Activated T-cell treated with anti-CD3 and anti-CD28 coated beads, Interleukin-2, amount 50 U/mL, for 24 hours (primary cell): ENCODE data around the gene NTRK2.

Experiments used
- DNase-seq: peaks from one replicate; pipeline ENCODE4 v3.0.0-alpha.2; 2020
- H3K27ac Mint-ChIP-seq: 2 replicates; pipeline ENCODE4 v1.8.0; 2020; ENCODE audit warnings: mild to moderate bottlenecking, mixed read lengths
- H3K27me3 Mint-ChIP-seq: 2 replicates; pipeline ENCODE4 v1.8.0; 2020; ENCODE audit warnings: mixed read lengths
- H3K36me3 Mint-ChIP-seq: 2 replicates; pipeline ENCODE4 v1.8.0; 2020; ENCODE audit warnings: low read depth, mixed read lengths
- H3K4me1 Mint-ChIP-seq: 2 replicates; pipeline ENCODE4 v1.8.0; 2020; ENCODE audit warnings: low read depth, mixed read lengths
- H3K4me3 Mint-ChIP-seq: 2 replicates; pipeline ENCODE4 v1.8.0; 2020; ENCODE audit warnings: mild to moderate bottlenecking, moderate library complexity, mixed read lengths
- H3K9me3 Mint-ChIP-seq: 2 replicates; pipeline ENCODE4 v1.8.0; 2020; ENCODE audit warnings: mixed read lengths

The NTRK2 gene

GRCh38 chr9:84738353-84738752, 68.8 kb downstream of the NTRK2 start:
- H3K27ac Mint-ChIP-seq = no peak overlapping the region
- H3K36me3 Mint-ChIP-seq = no peaks in the 10 kb centered on the region
- peaks cover 2% of the 10 kb centered on the region for H3K9me3 Mint-ChIP-seq
- H3K27me3 Mint-ChIP-seq = no peaks in the 10 kb centered on the region
- DNase-seq = no peak
- H3K4me1 Mint-ChIP-seq = no peaks in the 10 kb centered on the region
- H3K4me3 Mint-ChIP-seq = no peak overlapping the region

DNA sequence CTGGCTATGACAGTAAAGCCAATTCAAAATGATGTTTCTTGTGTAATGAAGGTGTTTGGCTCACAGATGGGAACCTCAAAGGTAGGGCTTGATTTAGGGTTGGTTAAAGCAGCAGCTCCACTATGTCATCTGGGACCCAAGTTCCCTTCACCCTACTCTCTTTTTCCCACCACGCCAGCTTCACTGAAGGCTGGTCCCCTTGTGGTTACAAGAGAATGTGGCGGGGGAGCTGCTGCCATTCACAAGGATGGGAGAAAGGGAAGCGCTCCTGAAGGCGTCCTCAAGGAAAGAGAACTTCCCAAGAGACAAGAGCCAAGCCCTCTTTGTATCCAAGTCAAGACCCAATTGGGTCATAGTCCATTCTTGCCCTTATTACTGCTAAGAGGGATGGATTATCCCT, 72.7 kb downstream of the NTRK2 start:
- H3K27ac Mint-ChIP-seq = no peak overlapping the region
- H3K4me3 Mint-ChIP-seq = no peak overlapping the region
- H3K27me3 Mint-ChIP-seq = no peaks in the 10 kb centered on the region
- no peaks in the 10 kb centered on the region for H3K36me3 Mint-ChIP-seq
- DNase-seq = no peak
- no peaks in the 10 kb centered on the region for H3K4me1 Mint-ChIP-seq
- H3K9me3 Mint-ChIP-seq = no peaks in the 10 kb centered on the region

- Mint-ChIP-seq H3K9me3 (no peaks in the 10 kb centered on the region), H3K4me1 (no peaks in the 10 kb centered on the region)
- DNase-seq = no peak
Measured at GRCh38 chr9:84744195-84744594, 74.7 kb downstream of the NTRK2 start.

GRCh38 chr9:84744726-84745125, 75.2 kb downstream of the NTRK2 start:
- no peak for DNase-seq
- no peaks in the 10 kb centered on the region for H3K27me3 Mint-ChIP-seq
- no peaks in the 10 kb centered on the region for H3K4me1 Mint-ChIP-seq
- H3K27ac Mint-ChIP-seq = no peak overlapping the region
- H3K4me3 Mint-ChIP-seq = no peak overlapping the region
- H3K9me3 Mint-ChIP-seq = no peaks in the 10 kb centered on the region
- no peaks in the 10 kb centered on the region for H3K36me3 Mint-ChIP-seq

More at GRCh38 chr9:84744195-84744594, 74.7 kb downstream of the NTRK2 start:
- Mint-ChIP-seq H3K27ac (no peak overlapping the region), H3K27me3 (no peaks in the 10 kb centered on the region), H3K36me3 (no peaks in the 10 kb centered on the region), H3K4me3 (no peak overlapping the region)

DNA sequence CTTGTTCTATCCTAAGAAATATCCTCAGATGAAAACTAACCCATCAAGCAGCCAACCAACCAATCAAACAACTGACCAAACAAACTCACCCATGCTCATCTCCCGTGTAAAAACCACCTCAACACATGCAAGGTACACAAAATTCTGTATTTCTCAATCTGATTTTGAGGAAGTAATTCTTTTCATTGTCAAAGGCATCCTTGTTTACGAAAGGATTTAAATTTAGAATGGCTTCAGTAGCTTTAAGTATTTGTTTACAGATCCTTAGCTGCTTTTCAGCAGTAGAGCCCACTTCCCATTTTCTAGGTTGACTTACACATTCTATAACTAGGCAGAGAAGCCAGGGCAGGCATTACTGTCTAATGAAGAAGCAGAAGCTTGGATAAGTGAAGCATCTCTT, 78.6 kb downstream of the NTRK2 start:
- H3K9me3 Mint-ChIP-seq = no peaks in the 10 kb centered on the region
- H3K27me3 Mint-ChIP-seq = no peaks in the 10 kb centered on the region
- no peak for DNase-seq
- no peaks in the 10 kb centered on the region for H3K36me3 Mint-ChIP-seq
- H3K4me1 Mint-ChIP-seq = peaks cover 4% of the 10 kb centered on the region
- no peak overlapping the region for H3K4me3 Mint-ChIP-seq
- H3K27ac Mint-ChIP-seq = no peak overlapping the region

DNA sequence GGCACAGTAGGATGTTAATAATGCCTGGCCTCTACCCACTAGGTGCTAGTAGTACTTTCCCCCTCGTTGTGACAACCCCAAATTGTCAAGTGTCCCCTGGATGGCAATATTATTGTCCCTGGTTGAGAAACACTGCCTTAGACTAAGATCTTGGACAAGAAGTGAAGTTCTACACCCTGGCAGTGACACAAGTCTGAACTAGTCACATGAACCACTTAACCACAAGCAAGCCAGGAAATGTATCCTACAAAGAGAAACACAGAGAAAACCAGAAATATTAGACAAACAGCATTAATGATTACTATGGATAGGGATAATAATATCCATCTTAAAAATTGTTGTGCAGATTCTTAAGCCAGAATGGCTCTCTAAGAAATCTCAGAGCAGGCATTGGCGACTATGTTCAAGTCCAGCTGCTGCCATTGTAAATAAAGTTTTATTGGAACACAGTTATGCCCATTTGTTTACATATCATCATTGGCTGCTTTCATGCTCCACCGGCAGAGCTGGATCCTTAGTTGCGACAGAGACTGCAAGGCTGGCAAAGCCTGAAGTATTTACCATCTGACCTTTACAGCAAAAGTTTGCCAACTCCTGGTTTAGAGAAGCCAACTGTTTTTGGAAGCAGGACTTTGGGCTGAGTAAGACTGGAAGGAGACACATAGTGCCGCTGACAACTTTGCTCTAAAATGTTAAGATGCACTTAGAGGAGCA, 80.8 kb downstream of the NTRK2 start:
- no peaks in the 10 kb centered on the region for H3K36me3 Mint-ChIP-seq
- no peak overlapping the region for H3K27ac Mint-ChIP-seq

DNA sequence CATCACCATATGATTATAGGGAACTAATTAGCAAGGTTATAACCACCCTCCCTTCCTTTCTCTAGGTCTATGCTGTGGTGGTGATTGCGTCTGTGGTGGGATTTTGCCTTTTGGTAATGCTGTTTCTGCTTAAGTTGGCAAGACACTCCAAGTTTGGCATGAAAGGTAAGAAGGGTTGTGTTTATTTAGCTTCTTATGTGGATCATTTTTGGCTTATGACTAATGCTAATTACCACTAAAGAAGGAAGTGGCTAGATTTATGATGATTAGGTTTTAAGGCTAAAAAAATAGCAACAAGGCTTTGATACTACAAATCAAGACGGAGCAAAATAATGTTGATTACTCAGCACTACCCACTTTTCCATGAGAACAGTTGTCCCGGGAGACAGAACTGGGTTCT, 82.4 kb downstream of the NTRK2 start:
- no peak overlapping the region for H3K4me3 Mint-ChIP-seq
- DNase-seq = no peak
- H3K4me1 Mint-ChIP-seq = peaks cover 11% of the 10 kb centered on the region
- H3K27ac Mint-ChIP-seq = no peak overlapping the region
- no peaks in the 10 kb centered on the region for H3K36me3 Mint-ChIP-seq
- no peaks in the 10 kb centered on the region for H3K27me3 Mint-ChIP-seq
- no peaks in the 10 kb centered on the region for H3K9me3 Mint-ChIP-seq

More for the DNA sequence above, 80.8 kb downstream of the NTRK2 start:
- Mint-ChIP-seq H3K4me3 (no peak overlapping the region), H3K4me1 (peaks cover 7% of the 10 kb centered on the region), H3K27me3 (no peaks in the 10 kb centered on the region), H3K9me3 (no peaks in the 10 kb centered on the region)
- DNase-seq = no peak

- Mint-ChIP-seq H3K9me3 (no peaks in the 10 kb centered on the region), H3K4me1 (peaks cover 16% of the 10 kb centered on the region), H3K27me3 (no peaks in the 10 kb centered on the region), H3K27ac (no peak overlapping the region), H3K36me3 (no peaks in the 10 kb centered on the region), H3K4me3 (no peak overlapping the region)
- DNase-seq = no peak
Measured at GRCh38 chr9:84754461-84754860, 84.9 kb downstream of the NTRK2 start.

DNA sequence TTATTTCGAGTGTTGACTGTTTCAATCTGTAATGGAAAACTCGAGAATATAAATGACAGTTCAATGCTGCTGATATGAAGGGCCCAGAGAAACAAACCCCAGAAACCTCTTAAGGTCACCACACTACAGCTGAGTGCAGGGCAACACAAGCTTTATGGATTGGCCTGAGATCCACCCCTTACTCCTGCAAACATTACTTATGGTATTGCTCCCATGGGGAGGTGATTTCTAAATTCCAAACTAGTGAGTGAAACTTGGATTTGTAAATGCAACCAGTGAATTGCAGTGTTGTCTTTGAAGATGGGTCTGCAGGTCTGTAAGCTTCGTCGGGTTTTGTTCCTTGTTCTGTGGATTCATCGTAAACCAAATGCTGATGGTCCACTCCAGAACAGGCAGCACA, 85.4 kb downstream of the NTRK2 start:
- Mint-ChIP-seq H3K27ac (no peak overlapping the region), H3K4me1 (peaks cover 20% of the 10 kb centered on the region), H3K27me3 (no peaks in the 10 kb centered on the region), H3K36me3 (no peaks in the 10 kb centered on the region), H3K9me3 (no peaks in the 10 kb centered on the region), H3K4me3 (no peak overlapping the region)
- no peak for DNase-seq

DNA sequence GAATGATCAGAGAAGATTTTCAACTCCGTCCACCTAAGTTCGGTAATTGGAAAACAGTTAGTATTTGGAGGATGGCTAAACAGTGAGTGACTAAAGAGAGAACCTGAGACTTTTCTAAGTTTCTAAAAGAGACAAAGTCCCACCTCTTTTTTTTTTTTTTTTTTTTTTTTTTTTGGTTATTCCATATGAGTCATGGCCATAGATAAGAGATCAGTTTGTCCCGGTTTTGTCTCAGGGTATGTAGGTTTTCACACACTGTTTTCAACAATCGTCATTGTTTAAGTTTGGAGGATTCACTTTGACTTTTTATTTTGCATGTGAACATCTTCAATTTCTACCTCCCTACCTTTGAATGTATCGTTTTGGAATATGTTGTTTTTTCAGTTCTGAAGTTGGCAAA, 85.9 kb downstream of the NTRK2 start:
- peaks cover 21% of the 10 kb centered on the region for H3K4me1 Mint-ChIP-seq
- H3K9me3 Mint-ChIP-seq = no peaks in the 10 kb centered on the region
- H3K36me3 Mint-ChIP-seq = no peaks in the 10 kb centered on the region
- no peak overlapping the region for H3K27ac Mint-ChIP-seq
- H3K4me3 Mint-ChIP-seq = no peak overlapping the region
- no peaks in the 10 kb centered on the region for H3K27me3 Mint-ChIP-seq
- DNase-seq = no peak

DNA sequence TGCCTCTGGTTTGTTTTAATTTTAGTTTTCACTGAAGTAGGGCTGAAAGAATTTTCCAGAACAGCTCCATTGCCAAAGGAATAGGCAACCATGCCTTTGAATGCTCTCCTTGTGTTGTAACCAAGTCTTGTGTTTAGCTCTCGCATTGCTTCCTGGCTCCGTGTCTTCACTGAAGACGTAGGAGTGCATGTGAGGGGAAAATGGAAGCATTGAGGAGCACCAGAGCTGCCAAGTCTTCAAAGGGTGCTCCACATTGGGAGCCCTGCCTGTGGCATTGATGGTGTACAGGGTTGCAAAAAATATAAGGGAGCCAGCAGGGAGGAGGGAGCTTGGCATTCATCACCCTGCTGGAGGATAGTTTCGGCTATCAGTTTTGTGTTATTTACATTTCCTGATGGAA, 86.6 kb downstream of the NTRK2 start:
- no peak for DNase-seq

DNA sequence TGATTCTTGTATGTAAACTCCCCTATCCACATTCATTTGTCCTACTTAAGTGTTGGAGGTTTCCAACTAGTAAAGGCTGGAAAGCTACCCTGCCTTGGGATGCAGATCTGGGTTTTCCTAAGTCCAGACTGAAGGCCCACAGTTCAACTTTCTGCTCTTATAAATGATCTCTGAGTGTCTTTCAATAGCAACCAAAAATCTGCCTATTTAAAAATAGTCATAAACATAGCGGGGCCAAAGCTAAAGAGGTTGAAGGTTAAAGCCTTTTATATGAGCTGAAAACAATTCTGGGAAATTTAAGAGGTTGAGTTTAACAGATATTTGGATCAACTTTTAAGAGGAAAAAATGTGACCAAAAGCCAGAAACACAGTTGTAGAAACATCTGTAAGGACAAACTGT, 87.2 kb downstream of the NTRK2 start:
- Mint-ChIP-seq H3K27ac (no peak overlapping the region), H3K9me3 (no peaks in the 10 kb centered on the region), H3K27me3 (peaks cover under 1% of the 10 kb centered on the region), H3K4me3 (no peak overlapping the region), H3K36me3 (no peaks in the 10 kb centered on the region), H3K4me1 (peaks cover 22% of the 10 kb centered on the region)
- no peak for DNase-seq

More for the DNA sequence above, 86.6 kb downstream of the NTRK2 start:
- H3K4me1 Mint-ChIP-seq = peaks cover 21% of the 10 kb centered on the region
- no peak overlapping the region for H3K27ac Mint-ChIP-seq
- no peak overlapping the region for H3K4me3 Mint-ChIP-seq
- no peaks in the 10 kb centered on the region for H3K27me3 Mint-ChIP-seq
- no peaks in the 10 kb centered on the region for H3K9me3 Mint-ChIP-seq
- no peaks in the 10 kb centered on the region for H3K36me3 Mint-ChIP-seq

- H3K4me1 Mint-ChIP-seq = peaks cover 18% of the 10 kb centered on the region
- H3K9me3 Mint-ChIP-seq = peaks cover 7% of the 10 kb centered on the region
- H3K27me3 Mint-ChIP-seq = peaks cover 7% of the 10 kb centered on the region
- H3K27ac Mint-ChIP-seq = peak overlapping the region; percentile 62
- no peak for DNase-seq
- no peak overlapping the region for H3K4me3 Mint-ChIP-seq
- H3K36me3 Mint-ChIP-seq = no peaks in the 10 kb centered on the region
Measured at GRCh38 chr9:84758817-84759216, 89.3 kb downstream of the NTRK2 start.

- H3K4me3 Mint-ChIP-seq = no peak overlapping the region
- DNase-seq = no peak
- no peaks in the 10 kb centered on the region for H3K36me3 Mint-ChIP-seq
- peaks cover 7% of the 10 kb centered on the region for H3K27me3 Mint-ChIP-seq
- peaks cover 18% of the 10 kb centered on the region for H3K4me1 Mint-ChIP-seq
- H3K27ac Mint-ChIP-seq = peak overlapping the region; percentile 62
- peaks cover 7% of the 10 kb centered on the region for H3K9me3 Mint-ChIP-seq
Measured at GRCh38 chr9:84759300-84759750, 89.8 kb downstream of the NTRK2 start.

GRCh38 chr9:84759804-84760203, 90.3 kb downstream of the NTRK2 start:
- H3K27me3 Mint-ChIP-seq = peaks cover 7% of the 10 kb centered on the region
- H3K27ac Mint-ChIP-seq = peak overlapping the region; percentile 12
- H3K4me3 Mint-ChIP-seq = no peak overlapping the region
- H3K4me1 Mint-ChIP-seq = peaks cover 18% of the 10 kb centered on the region
- no peak for DNase-seq
- H3K36me3 Mint-ChIP-seq = no peaks in the 10 kb centered on the region
- peaks cover 7% of the 10 kb centered on the region for H3K9me3 Mint-ChIP-seq
